Fibroblast of the aortic adventitia (primary cell): Measurements from ENCODE around the gene MYCN. TPM values are rescaled to one million over a fixed set of nuclear protein-coding genes. Genes with fewer than 3 reads are reported as not detected.
"Not testable (repeated sequence)": the region's sequence is repeated elsewhere in the genome, so short reads cannot be mapped to it uniquely, and the experiment has no call there.

Source experiments
- DNase-seq: peaks from one replicate; pipeline ENCODE4 v3.0.0-alpha.2; 2010; ENCODE audit warnings: low read depth
- H3K4me3 ChIP-seq: 2 replicates; pipeline ENCODE4 v1.5.1; 2011; ENCODE audit warnings: low read depth, mild to moderate bottlenecking, control low read depth, low read length, moderate library complexity
- CTCF ChIP-seq: IDR thresholded peaks from 2 replicates; pipeline ENCODE4 v1.5.1; 2011; ENCODE audit warnings: mild to moderate bottlenecking, low read length, control low read depth, inconsistent platforms; ENCODE audit not compliant: insufficient read depth
- total RNA-seq: library from RNA; depleted of rRNA; stranded (reverse); fragments of >200 nt; gene quantifications from 2 replicates; pipeline ENCODE4 v1.2.3, GENCODE V29; 2012; ENCODE audit warnings: low replicate concordance

Gene MYCN
- total RNA-seq, 1 donor: not detected

DNA sequence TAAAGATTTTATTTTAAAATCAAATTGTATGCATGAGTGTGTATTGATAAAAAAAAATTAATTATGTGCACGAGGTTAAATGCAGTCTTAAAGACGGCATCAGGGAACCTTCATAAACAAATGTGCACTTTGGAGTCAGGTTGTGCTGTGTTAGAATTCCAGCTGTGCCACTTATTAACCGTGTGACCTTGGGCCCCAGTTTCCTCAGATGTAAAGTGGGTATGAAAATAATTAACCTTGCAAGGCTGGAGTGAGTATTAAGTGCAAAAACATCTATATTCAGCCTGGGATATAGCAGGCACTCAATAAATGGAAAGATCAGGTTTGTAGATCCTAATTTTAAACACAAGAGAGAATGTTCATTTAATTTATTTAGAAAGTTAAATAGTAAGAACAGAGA lies 14.5 kb upstream of the MYCN start:
- no peak for DNase-seq
- no peak for TF ChIP-seq CTCF
- no peak overlapping the region for H3K4me3 ChIP-seq

GRCh38 chr2:15926252-15926651 lies 14.1 kb upstream of the MYCN start:
- no peak for DNase-seq
- no peak for TF ChIP-seq CTCF
- H3K4me3 ChIP-seq: no peak overlapping the region

- no peak overlapping the region for H3K4me3 ChIP-seq
- DNase-seq: no peak
- TF ChIP-seq CTCF: no peak
These were observed 12.7 kb upstream of the MYCN start for GRCh38 chr2:15927551-15928218.

DNA sequence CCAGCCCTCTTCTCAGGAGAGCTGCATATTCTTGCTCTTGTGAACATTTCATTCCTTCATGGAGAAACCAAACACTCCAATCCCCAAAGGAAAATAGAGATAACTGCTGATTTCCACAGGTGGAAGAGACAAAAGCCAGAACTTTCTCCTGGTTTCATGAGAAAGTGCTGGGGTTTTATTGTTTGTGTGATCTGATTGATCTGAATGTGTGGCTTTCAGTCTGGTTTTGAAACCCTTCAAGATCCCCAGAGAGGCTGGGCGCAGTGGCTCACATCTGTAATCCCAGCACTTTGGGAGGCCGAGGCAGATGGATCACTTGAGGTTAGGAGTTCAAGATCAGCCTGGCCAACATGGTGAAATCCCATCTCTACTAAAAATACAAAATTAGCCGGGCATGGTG lies 11.3 kb upstream of the MYCN start:
- DNase-seq, H3K4me3 ChIP-seq: not testable (repeated sequence)

GRCh38 chr2:15929861-15930260 lies 10.5 kb upstream of the MYCN start:
- no peak for TF ChIP-seq CTCF
- no peak overlapping the region for H3K4me3 ChIP-seq
- no peak for DNase-seq

GRCh38 chr2:15930589-15931318 lies 9.6 kb upstream of the MYCN start:
- no peak for TF ChIP-seq CTCF
- H3K4me3 ChIP-seq: no peak overlapping the region
- DNase-seq: no peak

DNA sequence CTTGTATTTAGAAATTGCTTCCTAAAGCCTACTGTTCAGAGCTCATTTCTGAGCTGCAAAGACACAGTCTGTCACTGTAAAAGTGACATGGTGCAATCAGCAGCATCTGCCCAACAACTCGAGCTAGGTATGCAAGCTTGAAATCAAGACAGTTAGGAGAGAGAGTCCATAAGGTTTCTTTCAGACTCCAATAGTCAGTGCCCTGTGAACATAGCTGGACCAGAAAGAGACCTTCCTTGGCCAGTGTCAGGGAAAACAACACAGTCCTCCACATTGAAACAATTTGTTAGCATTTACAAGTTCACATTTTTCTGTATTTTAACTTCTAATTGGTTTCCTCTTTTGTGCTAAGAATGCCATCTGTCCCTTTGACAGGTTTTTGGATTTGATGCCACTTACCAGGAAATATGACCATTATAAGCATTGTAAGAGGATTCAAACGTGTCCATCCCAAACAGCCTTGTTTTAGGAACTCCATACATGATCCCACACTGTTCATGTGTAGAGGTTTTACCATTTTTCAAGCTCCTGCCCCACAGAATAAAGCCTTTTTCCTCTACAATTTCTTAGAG lies 8.9 kb upstream of the MYCN start:
- TF ChIP-seq CTCF: no peak

More for the DNA sequence above, 8.9 kb upstream of the MYCN start:
- DNase-seq: no peak
- H3K4me3 ChIP-seq: no peak overlapping the region
